Activated naive CD8-positive, alpha-beta T cell treated with anti-CD3 and anti-CD28 coated beads for 36 hours (primary cell): ENCODE measurements around the gene MRTFA. TPM values are rescaled to one million over a fixed set of nuclear protein-coding genes. Genes with fewer than 3 reads are reported as not detected.
"Not testable (repeated sequence)": the region's sequence is repeated elsewhere in the genome, so short reads cannot be mapped to it uniquely, and the experiment has no call there.

ENCODE experiments used
- DNase-seq: peaks from one replicate; pipeline ENCODE4 v3.0.0; 2021
- H3K27ac Mint-ChIP-seq: one replicate; pipeline ENCODE4 v1.8.0; 2022; ENCODE audit warnings: mild to moderate bottlenecking, moderate library complexity, mixed read lengths
- H3K27me3 Mint-ChIP-seq: one replicate; pipeline ENCODE4 v1.8.0; 2022; ENCODE audit warnings: mild to moderate bottlenecking, mixed read lengths
- H3K36me3 Mint-ChIP-seq: one replicate; pipeline ENCODE4 v1.8.0; 2021; ENCODE audit warnings: mild to moderate bottlenecking, mixed read lengths
- H3K4me1 Mint-ChIP-seq: one replicate; pipeline ENCODE4 v1.8.0; 2021; ENCODE audit warnings: mixed read lengths
- H3K4me3 Mint-ChIP-seq: one replicate; pipeline ENCODE4 v1.8.0; 2022; ENCODE audit warnings: mild to moderate bottlenecking, moderate library complexity, mixed read lengths
- H3K9me3 Mint-ChIP-seq: one replicate; pipeline ENCODE4 v1.8.0; 2022; ENCODE audit warnings: mixed read lengths
- total RNA-seq, 2 experiments: library from RNA; stranded (reverse); gene quantifications; one replicate each; pipeline ENCODE4 v1.2.3, GENCODE V29; 2021

MRTFA gene
- total RNA-seq, 2 experiments from 2014 or later = 35.3 to 37.6 TPM

- not testable (repeated sequence) for H3K27me3 Mint-ChIP-seq, DNase-seq, H3K27ac Mint-ChIP-seq, H3K4me3 Mint-ChIP-seq
- Mint-ChIP-seq H3K4me1 (peaks cover 31% of the 10 kb centered on the region), H3K9me3 (peaks cover 15% of the 10 kb centered on the region), H3K36me3 (peaks cover 22% of the 10 kb centered on the region)
Measured at GRCh38 chr22:40625281-40625680, 11.2 kb downstream of the MRTFA start.

- H3K27ac Mint-ChIP-seq = no peak overlapping the region
- H3K9me3 Mint-ChIP-seq = peaks cover 15% of the 10 kb centered on the region
- no peaks in the 10 kb centered on the region for H3K27me3 Mint-ChIP-seq
- H3K4me1 Mint-ChIP-seq = peaks cover 30% of the 10 kb centered on the region
- no peak overlapping the region for H3K4me3 Mint-ChIP-seq
- DNase-seq = no peak
- peaks cover 22% of the 10 kb centered on the region for H3K36me3 Mint-ChIP-seq
Measured at GRCh38 chr22:40624770-40625169, 11.7 kb downstream of the MRTFA start.

- Mint-ChIP-seq H3K27ac (no peak overlapping the region), H3K36me3 (peaks cover 30% of the 10 kb centered on the region), H3K4me3 (no peak overlapping the region), H3K9me3 (peaks cover 16% of the 10 kb centered on the region), H3K27me3 (no peaks in the 10 kb centered on the region), H3K4me1 (peaks cover 11% of the 10 kb centered on the region)
- no peak for DNase-seq
Measured at GRCh38 chr22:40621309-40622151, 15.0 kb downstream of the MRTFA start.

- H3K9me3 Mint-ChIP-seq = peaks cover 19% of the 10 kb centered on the region
- H3K4me3 Mint-ChIP-seq = no peak overlapping the region
- no peak overlapping the region for H3K27ac Mint-ChIP-seq
- DNase-seq = no peak
- no peaks in the 10 kb centered on the region for H3K27me3 Mint-ChIP-seq
- H3K4me1 Mint-ChIP-seq = peaks cover 11% of the 10 kb centered on the region
- peaks cover 35% of the 10 kb centered on the region for H3K36me3 Mint-ChIP-seq
Measured at GRCh38 chr22:40620464-40621046, 16.0 kb downstream of the MRTFA start.

- no peak overlapping the region for H3K27ac Mint-ChIP-seq
- H3K36me3 Mint-ChIP-seq = peaks cover 35% of the 10 kb centered on the region
- H3K4me1 Mint-ChIP-seq = peaks cover 9% of the 10 kb centered on the region
- H3K27me3 Mint-ChIP-seq = no peaks in the 10 kb centered on the region
- H3K9me3 Mint-ChIP-seq = peaks cover 19% of the 10 kb centered on the region
- DNase-seq = no peak
- H3K4me3 Mint-ChIP-seq = no peak overlapping the region
Measured at GRCh38 chr22:40618400-40618799, 18.1 kb downstream of the MRTFA start.

GRCh38 chr22:40616578-40616977 is 19.9 kb downstream of the MRTFA start:
- Mint-ChIP-seq H3K27me3 (no peaks in the 10 kb centered on the region), H3K4me1 (peaks cover 15% of the 10 kb centered on the region), H3K27ac (no peak overlapping the region), H3K9me3 (peaks cover 14% of the 10 kb centered on the region), H3K4me3 (no peak overlapping the region), H3K36me3 (peaks cover 24% of the 10 kb centered on the region)
- no peak for DNase-seq

GRCh38 chr22:40613067-40613466 is 23.5 kb downstream of the MRTFA start:
- no peak for DNase-seq
- no peaks in the 10 kb centered on the region for H3K27me3 Mint-ChIP-seq
- H3K9me3 Mint-ChIP-seq = peaks cover 4% of the 10 kb centered on the region
- H3K27ac Mint-ChIP-seq = peak overlapping the region; percentile 20
- H3K4me1 Mint-ChIP-seq = peaks cover 18% of the 10 kb centered on the region
- no peak overlapping the region for H3K4me3 Mint-ChIP-seq
- peaks cover 13% of the 10 kb centered on the region for H3K36me3 Mint-ChIP-seq

- H3K4me1 Mint-ChIP-seq = peaks cover 26% of the 10 kb centered on the region
- no peak for DNase-seq
- H3K27ac Mint-ChIP-seq = no peak overlapping the region
- H3K36me3 Mint-ChIP-seq = peaks cover 11% of the 10 kb centered on the region
- peaks cover 4% of the 10 kb centered on the region for H3K9me3 Mint-ChIP-seq
- H3K27me3 Mint-ChIP-seq = no peaks in the 10 kb centered on the region
- H3K4me3 Mint-ChIP-seq = no peak overlapping the region
Measured at GRCh38 chr22:40612291-40612751, 24.2 kb downstream of the MRTFA start.

GRCh38 chr22:40611606-40612005 is 24.9 kb downstream of the MRTFA start:
- Mint-ChIP-seq H3K4me1 (peaks cover 30% of the 10 kb centered on the region), H3K36me3 (peaks cover 6% of the 10 kb centered on the region), H3K9me3 (peaks cover 3% of the 10 kb centered on the region), H3K27ac (no peak overlapping the region), H3K4me3 (no peak overlapping the region), H3K27me3 (no peaks in the 10 kb centered on the region)
- DNase-seq = no peak

GRCh38 chr22:40610329-40610850 is 26.1 kb downstream of the MRTFA start:
- peaks cover 39% of the 10 kb centered on the region for H3K4me1 Mint-ChIP-seq
- H3K4me3 Mint-ChIP-seq = no peak overlapping the region
- H3K27me3 Mint-ChIP-seq = no peaks in the 10 kb centered on the region
- H3K36me3 Mint-ChIP-seq = no peaks in the 10 kb centered on the region
- DNase-seq = no peak
- H3K9me3 Mint-ChIP-seq = no peaks in the 10 kb centered on the region
- no peak overlapping the region for H3K27ac Mint-ChIP-seq

- no peak for DNase-seq
- H3K4me1 Mint-ChIP-seq = peaks cover 44% of the 10 kb centered on the region
- H3K27ac Mint-ChIP-seq = no peak overlapping the region
- H3K36me3 Mint-ChIP-seq = no peaks in the 10 kb centered on the region
- H3K4me3 Mint-ChIP-seq = no peak overlapping the region
- H3K9me3 Mint-ChIP-seq = no peaks in the 10 kb centered on the region
- H3K27me3 Mint-ChIP-seq = no peaks in the 10 kb centered on the region
Measured at GRCh38 chr22:40609216-40609615, 27.3 kb downstream of the MRTFA start.

GRCh38 chr22:40607506-40607905 is 29.0 kb downstream of the MRTFA start:
- no peaks in the 10 kb centered on the region for H3K36me3 Mint-ChIP-seq
- H3K4me1 Mint-ChIP-seq = peaks cover 47% of the 10 kb centered on the region
- H3K27ac Mint-ChIP-seq = no peak overlapping the region
- no peaks in the 10 kb centered on the region for H3K9me3 Mint-ChIP-seq
- DNase-seq = no peak
- H3K4me3 Mint-ChIP-seq = no peak overlapping the region
- H3K27me3 Mint-ChIP-seq = no peaks in the 10 kb centered on the region

GRCh38 chr22:40606306-40606705 is 30.2 kb downstream of the MRTFA start:
- Mint-ChIP-seq H3K36me3 (peaks cover 2% of the 10 kb centered on the region), H3K4me3 (no peak overlapping the region), H3K27ac (no peak overlapping the region), H3K27me3 (no peaks in the 10 kb centered on the region), H3K4me1 (peaks cover 49% of the 10 kb centered on the region), H3K9me3 (no peaks in the 10 kb centered on the region)
- DNase-seq = no peak

- peaks cover 49% of the 10 kb centered on the region for H3K4me1 Mint-ChIP-seq
Measured at GRCh38 chr22:40605761-40606160, 30.8 kb downstream of the MRTFA start.

GRCh38 chr22:40603088-40603605 is 33.4 kb downstream of the MRTFA start:
- Mint-ChIP-seq H3K27me3 (no peaks in the 10 kb centered on the region), H3K36me3 (peaks cover 2% of the 10 kb centered on the region), H3K4me1 (peaks cover 49% of the 10 kb centered on the region), H3K27ac (no peak overlapping the region), H3K9me3 (no peaks in the 10 kb centered on the region), H3K4me3 (no peak overlapping the region)
- DNase-seq = no peak

More at GRCh38 chr22:40605761-40606160, 30.8 kb downstream of the MRTFA start:
- no peak for DNase-seq
- Mint-ChIP-seq H3K9me3 (no peaks in the 10 kb centered on the region), H3K27ac (no peak overlapping the region), H3K27me3 (no peaks in the 10 kb centered on the region), H3K4me3 (no peak overlapping the region), H3K36me3 (peaks cover 2% of the 10 kb centered on the region)
